NT2/D1 (cell line): Measurements from ENCODE around the gene SLC9A7.

ENCODE experiments used
- SUZ12 ChIP-seq: IDR thresholded peaks from 2 replicates; pipeline ENCODE4 v1.6.1; 2011; ENCODE audit not compliant: insufficient read length, insufficient read depth; ENCODE audit errors: extremely low read depth
- YY1 ChIP-seq: IDR thresholded peaks from 2 replicates; pipeline ENCODE4 v1.6.1; 2011; ENCODE audit not compliant: insufficient read length, insufficient read depth
- ZNF274 ChIP-seq: IDR thresholded peaks from 2 replicates; pipeline ENCODE4 v1.6.1; 2011; ENCODE audit warnings: mild to moderate bottlenecking, low read depth, low read length

DNA sequence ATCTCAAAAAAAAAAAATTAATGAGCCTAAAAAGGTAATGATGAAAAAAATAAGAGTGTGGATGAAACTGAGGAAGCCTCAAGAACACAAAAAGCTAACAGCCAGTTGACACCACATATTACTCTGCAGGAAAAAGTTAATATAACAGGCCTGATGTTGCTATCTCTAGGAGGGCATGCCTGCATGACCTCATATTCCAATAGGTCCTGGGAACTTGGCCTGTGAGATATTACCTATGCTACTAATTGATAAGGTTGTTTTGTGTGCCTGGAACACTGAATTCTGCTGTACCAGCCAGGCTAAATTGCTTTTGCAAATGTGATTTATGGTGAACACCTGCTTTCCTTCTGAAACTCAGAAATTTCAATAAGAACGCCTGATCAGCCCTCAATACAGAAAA, 15.9 kb downstream of the SLC9A7 start:
- TF ChIP-seq SUZ12 (no peak), YY1 (no peak), ZNF274 (no peak)
